NCI-H748 (cell line): ENCODE measurements around the gene PRR19.

ENCODE experiments used
- DNase-seq: peaks from one replicate; lab custom pipeline; 2025; ENCODE audit not compliant: unreplicated experiment; lab: John Stamatoyannopoulos, UW

PRR19 gene

GRCh38 chr19:42271045-42271419 lies 30.9 kb upstream of the PRR19 start:
- DNase-seq: no peak

- no peak for DNase-seq
These were observed 29.9 kb upstream of the PRR19 start for GRCh38 chr19:42271861-42272534.

GRCh38 chr19:42272535-42272897 lies 29.4 kb upstream of the PRR19 start:
- no peak for DNase-seq

- no peak for DNase-seq
These were observed 28.9 kb upstream of the PRR19 start for GRCh38 chr19:42272989-42273406.

GRCh38 chr19:42273407-42274064 lies 28.4 kb upstream of the PRR19 start:
- no peak for DNase-seq

- no peak for DNase-seq
These were observed 27.8 kb upstream of the PRR19 start for GRCh38 chr19:42274065-42274682.

- DNase-seq: no peak
These were observed 26.8 kb upstream of the PRR19 start for GRCh38 chr19:42275103-42275502.

GRCh38 chr19:42275517-42275916 lies 26.4 kb upstream of the PRR19 start:
- DNase-seq: no peak

GRCh38 chr19:42276284-42276683 lies 25.6 kb upstream of the PRR19 start:
- DNase-seq: no peak

GRCh38 chr19:42276821-42277220 lies 25.1 kb upstream of the PRR19 start:
- DNase-seq: no peak

GRCh38 chr19:42277821-42278451 lies 24.0 kb upstream of the PRR19 start:
- no peak for DNase-seq

GRCh38 chr19:42278452-42279154 lies 23.3 kb upstream of the PRR19 start:
- no peak for DNase-seq

- DNase-seq: no peak
These were observed 22.6 kb upstream of the PRR19 start for GRCh38 chr19:42279155-42279901.

GRCh38 chr19:42279902-42280814 lies 21.8 kb upstream of the PRR19 start:
- DNase-seq: peak; percentile 94

GRCh38 chr19:42280815-42281145 lies 21.2 kb upstream of the PRR19 start:
- DNase-seq: peak; percentile 66

- peak; percentile 62 for DNase-seq
These were observed 20.6 kb upstream of the PRR19 start for GRCh38 chr19:42281146-42281826.

- no peak for DNase-seq
These were observed 19.8 kb upstream of the PRR19 start for GRCh38 chr19:42281827-42282762.

GRCh38 chr19:42282819-42283187 lies 19.1 kb upstream of the PRR19 start:
- DNase-seq: no peak
